H9 (cell line): Measurements from ENCODE around the gene GARRE1. TPM values are rescaled to one million over a fixed set of nuclear protein-coding genes. Genes with fewer than 3 reads are reported as not detected.

Experiments used
- DNase-seq: peaks from one replicate; pipeline ENCODE4 v3.0.0-alpha.2; 2017
- H2AFZ ChIP-seq: one replicate; pipeline ENCODE4 v1.6.1; 2013; ENCODE audit warnings: mild to moderate bottlenecking, low read length, control low read depth, moderate library complexity
- H2AK5ac ChIP-seq: 2 replicates; pipeline ENCODE4 v1.6.1; 2013; ENCODE audit warnings: low read length, control low read depth, mixed read lengths; ENCODE audit not compliant: insufficient read length
- H2BK120ac ChIP-seq: one replicate; pipeline ENCODE4 v1.6.1; 2013; ENCODE audit warnings: low read depth, mild to moderate bottlenecking, low read length, control low read depth, inconsistent platforms; ENCODE audit not compliant: poor library complexity, severe bottlenecking
- H2BK12ac ChIP-seq: 2 replicates; pipeline ENCODE4 v1.6.1; 2013; ENCODE audit warnings: low read length, control low read depth, mixed read lengths, low read depth; ENCODE audit not compliant: insufficient read length
- H2BK15ac ChIP-seq: 2 replicates; pipeline ENCODE4 v1.6.1; 2013; ENCODE audit warnings: low read depth, low read length, control low read depth
- H2BK20ac ChIP-seq: one replicate; pipeline ENCODE4 v1.6.1; 2013; ENCODE audit warnings: low read depth, mild to moderate bottlenecking, low read length, control low read depth, inconsistent platforms; ENCODE audit not compliant: poor library complexity, severe bottlenecking
- H2BK5ac ChIP-seq: 2 replicates; pipeline ENCODE4 v1.6.1; 2013; ENCODE audit warnings: low read length, control low read depth, mixed read lengths; ENCODE audit not compliant: insufficient read length
- H3K14ac ChIP-seq: 2 replicates; pipeline ENCODE4 v1.6.1; 2013; ENCODE audit warnings: low read length, control low read depth; ENCODE audit not compliant: insufficient read depth
- H3K18ac ChIP-seq: 2 replicates; pipeline ENCODE4 v1.6.1; 2013; ENCODE audit warnings: low read depth, mild to moderate bottlenecking, mixed read lengths, low read length, control low read depth; ENCODE audit not compliant: insufficient read length
- H3K23ac ChIP-seq: 2 replicates; pipeline ENCODE4 v1.6.1; 2013; ENCODE audit warnings: low read length, control low read depth, mixed read lengths, low read depth; ENCODE audit not compliant: insufficient read length
- H3K23me2 ChIP-seq: 2 replicates; pipeline ENCODE4 v1.6.1; 2013; ENCODE audit warnings: low read depth, mild to moderate bottlenecking, mixed read lengths, low read length, control low read depth; ENCODE audit not compliant: insufficient read length, poor library complexity, severe bottlenecking
- H3K27ac ChIP-seq: 2 replicates; pipeline ENCODE4 v1.5.1; 2013; ENCODE audit warnings: low read length, control low read depth, mixed read lengths, low read depth; ENCODE audit not compliant: insufficient read length
- H3K27me3 ChIP-seq: 2 replicates; pipeline ENCODE4 v1.6.1; 2013; ENCODE audit warnings: low read length, control low read depth, inconsistent platforms; ENCODE audit not compliant: insufficient read depth
- H3K4ac ChIP-seq: 2 replicates; pipeline ENCODE4 v1.6.1; 2013; ENCODE audit warnings: low read depth, mild to moderate bottlenecking, control low read depth, inconsistent platforms, low read length, moderate library complexity
- H3K4me1 ChIP-seq: 2 replicates; pipeline ENCODE4 v1.6.1; 2013; ENCODE audit warnings: low read length, control low read depth, inconsistent platforms; ENCODE audit not compliant: insufficient read depth
- H3K4me2 ChIP-seq: 2 replicates; pipeline ENCODE4 v1.6.1; 2013; ENCODE audit warnings: low read length, control low read depth, mixed read lengths; ENCODE audit not compliant: insufficient read length, insufficient read depth
- H3K56ac ChIP-seq: 2 replicates; pipeline ENCODE4 v1.6.1; 2013; ENCODE audit warnings: low read depth, mild to moderate bottlenecking, mixed read lengths, low read length, control low read depth; ENCODE audit not compliant: insufficient read length
- H3K79me1 ChIP-seq: 2 replicates; pipeline ENCODE4 v1.6.1; 2013; ENCODE audit warnings: low read depth, mild to moderate bottlenecking, moderate library complexity, low read length, control low read depth, inconsistent platforms; ENCODE audit not compliant: insufficient read depth, poor library complexity, severe bottlenecking
- H3K79me2 ChIP-seq: 2 replicates; pipeline ENCODE4 v1.6.1; 2013; ENCODE audit warnings: low read length, control low read depth, inconsistent platforms; ENCODE audit not compliant: insufficient read depth
- H3K9ac ChIP-seq: 2 replicates; pipeline ENCODE4 v1.6.1; 2013; ENCODE audit warnings: low read length, control low read depth, mixed read lengths; ENCODE audit not compliant: insufficient read length; ENCODE audit errors: extremely low read depth
- H3K9me3 ChIP-seq: one replicate; pipeline ENCODE4 v1.6.1; 2013; ENCODE audit warnings: low read depth, low read length, inconsistent platforms; ENCODE audit not compliant: control insufficient read depth
- H3T11ph ChIP-seq: one replicate; pipeline ENCODE4 v1.6.1; 2013; ENCODE audit warnings: mild to moderate bottlenecking, low read length, control low read depth, inconsistent platforms
- H4K20me1 ChIP-seq: one replicate; pipeline ENCODE4 v1.6.1; 2013; ENCODE audit not compliant: control insufficient read depth, insufficient read length, insufficient read depth
- H4K5ac ChIP-seq: 2 replicates; pipeline ENCODE4 v1.6.1; 2013; ENCODE audit warnings: low read depth, mild to moderate bottlenecking, mixed read lengths, low read length, control low read depth; ENCODE audit not compliant: insufficient read length
- H4K8ac ChIP-seq: replicated peaks from 2 replicates; pipeline ENCODE4 v1.6.1; 2013; ENCODE audit warnings: low read length, control low read depth, mixed read lengths, low read depth; ENCODE audit not compliant: insufficient read length
- H4K91ac ChIP-seq: 2 replicates; pipeline ENCODE4 v1.6.1; 2013; ENCODE audit warnings: low read depth, mild to moderate bottlenecking, moderate library complexity, mixed read lengths, low read length, control low read depth; ENCODE audit not compliant: insufficient read length
- H3K27ac Mint-ChIP-seq, 3 experiments: 2 replicates in 2 of 3; 3 replicates in 1 of 3; pipeline ENCODE4 v1.8.0; 2020 to 2021; ENCODE audit warnings: mixed read lengths in 3 of 3, mild to moderate bottlenecking in 1 of 3, moderate library complexity in 1 of 3
- H3K27me3 Mint-ChIP-seq: 2 replicates; pipeline ENCODE4 v1.8.0; 2021; ENCODE audit warnings: low read depth, mild to moderate bottlenecking, moderate library complexity, mixed read lengths
- H3K36me3 Mint-ChIP-seq, 3 experiments: 2 replicates in 2 of 3; 3 replicates in 1 of 3; pipeline ENCODE4 v1.8.0; 2020 to 2021; ENCODE audit warnings: low read depth in 3 of 3, mixed read lengths in 3 of 3; ENCODE audit not compliant: insufficient read depth in 1 of 3
- H3K4me1 Mint-ChIP-seq, 2 experiments: 2 replicates each; pipeline ENCODE4 v1.8.0; 2020; ENCODE audit warnings: mixed read lengths in 2 of 2
- H3K4me3 Mint-ChIP-seq, 2 experiments: 2 replicates in 1 of 2; 3 replicates in 1 of 2; pipeline ENCODE4 v1.8.0; 2020 to 2021; ENCODE audit warnings: mild to moderate bottlenecking in 2 of 2, mixed read lengths in 2 of 2, moderate library complexity in 1 of 2
- H3K9me3 Mint-ChIP-seq, 2 experiments: 2 replicates in 1 of 2; 3 replicates in 1 of 2; pipeline ENCODE4 v1.8.0; 2020; ENCODE audit warnings: mild to moderate bottlenecking in 2 of 2, mixed read lengths in 2 of 2, moderate library complexity in 1 of 2
- WGBS: extraction: QIAGEN DNeasy Blood & Tissue Kit; methylation state at CpG from one replicate; pipeline ENCODE4 v1.1.7; 2013; ENCODE audit warnings: missing lambda C conversion rate, low lambda C conversion rate, mixed read lengths; ENCODE audit not compliant: insufficient read length; ENCODE audit errors: extremely low coverage; 5-methylcytosine and 5-hydroxymethylcytosine counted together
- total RNA-seq: library from RNA; stranded (reverse); gene quantifications from 2 replicates; pipeline ENCODE4 v1.2.1, GENCODE V29; 2021
- TF ChIP-seq, protein P1 (sequence below): fragments of 200-600 bp; sonication (generic); conservative IDR thresholded peaks from 3 replicates; pipeline ENCODE4 v1.8.0; 2021; ENCODE audit warnings: antibody characterized with exemption, mild to moderate bottlenecking

GARRE1 gene
- total RNA-seq, 1 experiment from 2014 or later: 24.1 TPM

DNA sequence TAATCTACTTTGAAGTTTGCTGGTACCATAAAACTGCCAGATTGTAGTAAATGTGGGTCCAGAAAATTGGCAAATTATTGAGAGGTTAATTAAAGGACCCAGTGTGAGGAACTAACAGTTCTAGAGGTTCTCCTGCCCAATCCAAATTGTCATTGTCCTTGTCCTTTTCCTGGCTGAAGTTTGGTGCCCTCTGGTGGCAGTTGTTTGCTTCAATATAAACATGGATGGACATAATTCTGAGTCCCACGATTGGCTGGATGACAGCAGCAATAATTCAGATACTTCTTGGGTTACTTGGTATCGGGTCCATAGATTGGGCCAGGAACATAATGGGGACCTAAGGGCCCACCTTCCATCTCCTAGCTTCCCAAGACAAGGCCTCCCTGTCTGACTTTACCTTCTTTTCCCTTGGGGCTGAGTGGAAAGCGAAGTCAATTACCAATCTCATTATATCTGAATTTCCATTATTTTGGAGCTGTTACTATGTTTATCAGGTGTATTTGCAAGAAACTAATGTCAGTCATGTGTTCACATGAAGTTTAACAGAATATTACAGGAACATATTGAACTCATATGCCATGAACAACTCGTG, 33.8 kb upstream of the GARRE1 start:
- H2BK5ac ChIP-seq: no peak overlapping the region
- no peak overlapping the region for H3K4me2 ChIP-seq
- H3K27me3 Mint-ChIP-seq: no peaks in the 10 kb centered on the region
- H4K5ac ChIP-seq: no peak overlapping the region
- no peak overlapping the region for H2BK12ac ChIP-seq
- H3K36me3 Mint-ChIP-seq: peaks cover 51 to 85% (median 82%) of the 10 kb centered on the region in 3 experiments
- no peak overlapping the region for H3K27ac Mint-ChIP-seq
- TF ChIP-seq, protein P1, sequence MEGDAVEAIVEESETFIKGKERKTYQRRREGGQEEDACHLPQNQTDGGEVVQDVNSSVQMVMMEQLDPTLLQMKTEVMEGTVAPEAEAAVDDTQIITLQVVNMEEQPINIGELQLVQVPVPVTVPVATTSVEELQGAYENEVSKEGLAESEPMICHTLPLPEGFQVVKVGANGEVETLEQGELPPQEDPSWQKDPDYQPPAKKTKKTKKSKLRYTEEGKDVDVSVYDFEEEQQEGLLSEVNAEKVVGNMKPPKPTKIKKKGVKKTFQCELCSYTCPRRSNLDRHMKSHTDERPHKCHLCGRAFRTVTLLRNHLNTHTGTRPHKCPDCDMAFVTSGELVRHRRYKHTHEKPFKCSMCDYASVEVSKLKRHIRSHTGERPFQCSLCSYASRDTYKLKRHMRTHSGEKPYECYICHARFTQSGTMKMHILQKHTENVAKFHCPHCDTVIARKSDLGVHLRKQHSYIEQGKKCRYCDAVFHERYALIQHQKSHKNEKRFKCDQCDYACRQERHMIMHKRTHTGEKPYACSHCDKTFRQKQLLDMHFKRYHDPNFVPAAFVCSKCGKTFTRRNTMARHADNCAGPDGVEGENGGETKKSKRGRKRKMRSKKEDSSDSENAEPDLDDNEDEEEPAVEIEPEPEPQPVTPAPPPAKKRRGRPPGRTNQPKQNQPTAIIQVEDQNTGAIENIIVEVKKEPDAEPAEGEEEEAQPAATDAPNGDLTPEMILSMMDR: peak; percentile 82
- peaks cover 22 to 26% of the 10 kb centered on the region in 2 experiments for H3K4me1 Mint-ChIP-seq
- no peak overlapping the region for H4K91ac ChIP-seq
- H3K9ac ChIP-seq: no peak overlapping the region
- no peak overlapping the region for H2BK15ac ChIP-seq
- H3K79me2 ChIP-seq: no peaks in the 10 kb centered on the region
- H2AK5ac ChIP-seq: no peak overlapping the region
- H3K56ac ChIP-seq: no peak overlapping the region
- H3K27me3 ChIP-seq: no peaks in the 10 kb centered on the region
- H3K23ac ChIP-seq: no peak overlapping the region
- no peak overlapping the region for H2BK120ac ChIP-seq
- peaks cover 4% of the 10 kb centered on the region for H4K20me1 ChIP-seq
- no peak overlapping the region for H3K4ac ChIP-seq
- H3K79me1 ChIP-seq: no peaks in the 10 kb centered on the region
- no CpG with 5 or more reads among the region's 4 CpGs for WGBS
- no peak overlapping the region for H3K27ac ChIP-seq
- no peaks in the 10 kb centered on the region for H3K23me2 ChIP-seq
- no peaks in the 10 kb centered on the region for H3K9me3 Mint-ChIP-seq
- H4K8ac ChIP-seq: no peak overlapping the region
- no peaks in the 10 kb centered on the region for H3K9me3 ChIP-seq
- peak; percentile 41 for DNase-seq
- H2AFZ ChIP-seq: no peak overlapping the region
- H3K14ac ChIP-seq: no peak overlapping the region
- no peak overlapping the region for H3K18ac ChIP-seq
- H3T11ph ChIP-seq: no peak overlapping the region
- peaks cover 7% of the 10 kb centered on the region; the same call in 1 of the 2 replicates for H3K4me1 ChIP-seq
- H3K4me3 Mint-ChIP-seq: no peak overlapping the region
- H2BK20ac ChIP-seq: no peak overlapping the region
